Right lung (tissue), 10 donors: ENCODE measurements around the gene JPH4. TPM values are rescaled to one million over a fixed set of nuclear protein-coding genes. Genes with fewer than 3 reads are reported as not detected.

Experiments
- DNase-seq, 2 donors: peaks; one replicate each; pipeline ENCODE4 v3.0.0-alpha.2; 2013
- long read RNA-seq, 8 donors: transcript quantifications; one replicate each; lab custom pipeline, GENCODE V29; 2026
- polyA plus RNA-seq, 5 donors: library from polyadenylated mRNA; unstranded; fragments of 120-200 nt; gene quantifications; one replicate each; pipeline versions ENCODE4 v1.2.1 to v1.2.3, GENCODE V29; 2013; ENCODE audit warnings: inconsistent platforms in 1 of 5, low replicate concordance in 1 of 5; ENCODE audit not compliant: insufficient read length in 5 of 5, insufficient read depth in 1 of 5

JPH4 gene
- polyA plus RNA-seq = 1 to 10 TPM in 2 of 5 donors, under 1 TPM in 3; 0.69 to 1.2 (median 0.99) TPM
- long read RNA-seq, donor 1 = 0 reads
- long read RNA-seq, donor 2 = 0 reads
- long read RNA-seq, donor 3 = 0 reads
- long read RNA-seq, donor 4 = 0 reads
- long read RNA-seq, donor 5 = 0 reads
- long read RNA-seq, donor 6 = 0 reads
- long read RNA-seq, donor 7 = 0 reads
- long read RNA-seq, donor 8, partial matches to known transcripts = 0 of 1 reads
- long read RNA-seq, donor 8, other reads (novel, unspliced or antisense) = 0 of 1 reads

- DNase-seq = no peak
These were observed at the start of gene JPH4 for GRCh38 chr14:23578560-23579310. TSS of gene JPH4 (minus strand) at chr14:23578790. CDS start at chr14:23577453, 1,337 bp downstream.

- DNase-seq = no peak
These were observed 49.4 kb upstream of the JPH4 start for GRCh38 chr14:23627961-23628360.

- no peak for DNase-seq
These were observed 48.4 kb upstream of the JPH4 start for GRCh38 chr14:23626946-23627345.

GRCh38 chr14:23624830-23625404 lies 46.3 kb upstream of the JPH4 start:
- DNase-seq = no peak

GRCh38 chr14:23623962-23624361 lies 45.4 kb upstream of the JPH4 start:
- DNase-seq = no peak

- DNase-seq = no peak
These were observed 44.4 kb upstream of the JPH4 start for GRCh38 chr14:23622990-23623389.

- no peak for DNase-seq
These were observed 43.5 kb upstream of the JPH4 start for GRCh38 chr14:23621932-23622730.

- no peak for DNase-seq
These were observed 42.8 kb upstream of the JPH4 start for GRCh38 chr14:23621204-23621931.

GRCh38 chr14:23620177-23620702 lies 41.6 kb upstream of the JPH4 start:
- DNase-seq = no peak

GRCh38 chr14:23618415-23618988 lies 39.9 kb upstream of the JPH4 start:
- no peak for DNase-seq

- no peak for DNase-seq
These were observed 38.9 kb upstream of the JPH4 start for GRCh38 chr14:23617539-23617938.

GRCh38 chr14:23615856-23616255 lies 37.3 kb upstream of the JPH4 start:
- no peak for DNase-seq

GRCh38 chr14:23614395-23614828 lies 35.8 kb upstream of the JPH4 start:
- no peak for DNase-seq

- DNase-seq = no peak
These were observed 34.9 kb upstream of the JPH4 start for GRCh38 chr14:23613242-23614070.

- DNase-seq = no peak
These were observed 34.2 kb upstream of the JPH4 start for GRCh38 chr14:23612802-23613201.

GRCh38 chr14:23612354-23612732 lies 33.8 kb upstream of the JPH4 start:
- no peak for DNase-seq

GRCh38 chr14:23610815-23611289 lies 32.3 kb upstream of the JPH4 start:
- no peak for DNase-seq

GRCh38 chr14:23610090-23610814 lies 31.7 kb upstream of the JPH4 start:
- no peak for DNase-seq
